ENCODE results near the gene HSD17B7. TPM values are rescaled to one million over a fixed set of nuclear protein-coding genes. Genes with fewer than 3 reads are reported as not detected.

Gene HSD17B7
- total RNA-seq, 1 experiment from 2014 or later, result 25.0 TPM

- no peak overlapping the region for H3K27ac Mint-ChIP-seq
- no peak overlapping the region for H3K4me3 Mint-ChIP-seq
- no peaks in the 10 kb centered on the region for H3K36me3 Mint-ChIP-seq
- peaks cover 10% of the 10 kb centered on the region for H3K27me3 Mint-ChIP-seq (ENCODE audit: low read depth)
- no peaks in the 10 kb centered on the region for H3K9me3 Mint-ChIP-seq
- TF ChIP-seq ZBTB43 (CRISPR knock-in tag; IDR thresholded peaks at IDR 0.05) (no peak), TEAD4 (CRISPR knock-in tag; IDR thresholded peaks at IDR 0.05) (no peak), NR1H2 (CRISPR knock-in tag; IDR thresholded peaks at IDR 0.05) (no peak), ARID4B (CRISPR knock-in tag; IDR thresholded peaks at IDR 0.05; ENCODE audit: borderline replicate concordance) (no peak), TP53 (CRISPR knock-in tag; IDR thresholded peaks at IDR 0.05) (no peak), NR3C1 (CRISPR knock-in tag; conservative IDR thresholded peaks at IDR 0.05; ENCODE audit: low read depth) (no peak), MYBL2 (CRISPR knock-in tag; IDR thresholded peaks at IDR 0.05) (no peak), SMAD3 (CRISPR knock-in tag; IDR thresholded peaks at IDR 0.05; ENCODE audit: borderline replicate concordance) (no peak), ZNF396 (CRISPR knock-in tag; IDR thresholded peaks at IDR 0.05; ENCODE audit: borderline replicate concordance) (no peak), ZNF512 (CRISPR knock-in tag; IDR thresholded peaks at IDR 0.05; ENCODE audit: borderline replicate concordance) (no peak), NFE2L1 (CRISPR knock-in tag; IDR thresholded peaks at IDR 0.05) (no peak), ELF4 (CRISPR knock-in tag; IDR thresholded peaks at IDR 0.05; ENCODE audit: low read depth) (no peak)
- TF ChIP-seq, protein P1, sequence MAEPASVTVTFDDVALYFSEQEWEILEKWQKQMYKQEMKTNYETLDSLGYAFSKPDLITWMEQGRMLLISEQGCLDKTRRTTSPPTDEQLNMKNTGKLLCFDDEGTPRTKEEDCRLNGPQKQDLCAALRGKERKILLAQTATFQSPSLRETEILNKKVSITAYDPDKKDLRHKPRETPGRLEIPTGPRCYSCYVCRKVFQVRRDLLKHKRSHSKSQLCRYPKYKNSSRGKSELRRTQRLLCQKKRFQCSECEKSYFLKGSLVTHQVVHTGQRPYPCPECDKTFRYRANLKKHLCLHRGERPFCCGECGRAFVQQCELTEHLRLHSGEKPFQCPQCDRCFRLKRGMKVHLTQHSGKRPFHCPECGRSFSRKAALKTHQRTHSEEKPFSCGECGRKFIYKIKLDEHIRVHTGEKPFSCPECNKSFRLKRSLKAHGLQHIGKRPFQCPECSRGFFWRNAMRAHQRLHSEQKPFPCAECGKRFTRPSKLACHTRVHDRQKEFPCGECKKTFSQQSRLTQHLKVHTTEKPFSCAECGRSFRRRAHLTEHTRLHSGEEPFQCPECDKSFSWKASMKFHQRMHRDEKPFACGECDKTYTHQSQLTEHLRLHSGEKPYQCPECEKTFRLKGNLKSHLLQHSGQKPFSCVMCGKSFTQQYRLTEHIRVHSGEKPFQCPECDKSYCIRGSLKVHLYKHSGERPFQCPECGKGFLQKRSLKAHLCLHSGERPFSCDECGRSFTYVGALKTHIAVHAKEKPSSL (CRISPR knock-in tag; conservative IDR thresholded peaks at IDR 0.05), result no peak
- TF ChIP-seq, protein P2, sequence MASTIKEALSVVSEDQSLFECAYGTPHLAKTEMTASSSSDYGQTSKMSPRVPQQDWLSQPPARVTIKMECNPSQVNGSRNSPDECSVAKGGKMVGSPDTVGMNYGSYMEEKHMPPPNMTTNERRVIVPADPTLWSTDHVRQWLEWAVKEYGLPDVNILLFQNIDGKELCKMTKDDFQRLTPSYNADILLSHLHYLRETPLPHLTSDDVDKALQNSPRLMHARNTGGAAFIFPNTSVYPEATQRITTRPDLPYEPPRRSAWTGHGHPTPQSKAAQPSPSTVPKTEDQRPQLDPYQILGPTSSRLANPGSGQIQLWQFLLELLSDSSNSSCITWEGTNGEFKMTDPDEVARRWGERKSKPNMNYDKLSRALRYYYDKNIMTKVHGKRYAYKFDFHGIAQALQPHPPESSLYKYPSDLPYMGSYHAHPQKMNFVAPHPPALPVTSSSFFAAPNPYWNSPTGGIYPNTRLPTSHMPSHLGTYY (CRISPR knock-in tag; IDR thresholded peaks at IDR 0.05), result no peak
- POLR2A ChIA-PET, result no interaction called here
- peaks cover 18% of the 10 kb centered on the region for H3K4me1 Mint-ChIP-seq
- CTCF ChIA-PET, result no interaction called here
- ATAC-seq, result no peak
- DNase-seq (ENCODE audit: low spot score), result no peak
These were observed 33.4 kb downstream of the HSD17B7 start for GRCh38 chr1:162823771-162824525.

Measured in WTC11 (cell line).